ENCODE results near the gene PMS2.

GRCh38 chr7:6008668-6009611, at the start of gene PMS2, which contains the start of gene AIMP2:
- TF ChIP-seq CTCF (IDR thresholded peaks at IDR 0.05) (peak in 2 of 6 experiments; percentile 13 to 28), POLR2A (IDR thresholded peaks at IDR 0.05) (peak in 3 of 4 donors; percentile 53 to 85 (median 76))

Measured in upper lobe of left lung (tissue), 4 donors.